Measurements from ENCODE around the gene TBCCD1. TPM values are rescaled to one million over a fixed set of nuclear protein-coding genes. Genes with fewer than 3 reads are reported as not detected.
A peak's percentile ranks its signal among the peaks of the same experiment; 100 is the strongest.

The TBCCD1 gene
- total and polyA plus RNA-seq, 2 of the 8 experiments (the other 6 are each of a cell fraction or from before 2014, with no cell fraction given): 11.3 to 13.9 TPM

GRCh38 chr3:186540221-186540834, 26.8 kb downstream of the TBCCD1 start (continued):
- TF ChIP-seq RNF2 (IDR thresholded peaks at IDR 0.05; ENCODE audit: borderline replicate concordance, low read depth, low read length, missing control alignments, poor library complexity, severe bottlenecking): no peak
- TF ChIP-seq BRCA1 (IDR thresholded peaks at IDR 0.05; ENCODE audit: low read depth, low read length): no peak
- TF ChIP-seq RAD21 (IDR thresholded peaks at IDR 0.05 in 1 of 2, conservative IDR thresholded peaks at IDR 0.05 in 1 of 2; ENCODE audit: low read depth in 2 of 2, low read length in 2 of 2): peak; percentile 94 to 95
- TF ChIP-seq MAFK (IDR thresholded peaks at IDR 0.05; ENCODE audit: low read depth, low read length): peak; percentile 62; the same call in 1 of the 2 replicates
